CD4-positive, alpha-beta T cell treated with Interleukin-17A for 1 hour (primary cell): ENCODE results near the gene TMEM109.

Source experiments
- DNase-seq: peaks from one replicate; pipeline ENCODE4 v3.0.0-alpha.2; 2020

Gene TMEM109

DNA sequence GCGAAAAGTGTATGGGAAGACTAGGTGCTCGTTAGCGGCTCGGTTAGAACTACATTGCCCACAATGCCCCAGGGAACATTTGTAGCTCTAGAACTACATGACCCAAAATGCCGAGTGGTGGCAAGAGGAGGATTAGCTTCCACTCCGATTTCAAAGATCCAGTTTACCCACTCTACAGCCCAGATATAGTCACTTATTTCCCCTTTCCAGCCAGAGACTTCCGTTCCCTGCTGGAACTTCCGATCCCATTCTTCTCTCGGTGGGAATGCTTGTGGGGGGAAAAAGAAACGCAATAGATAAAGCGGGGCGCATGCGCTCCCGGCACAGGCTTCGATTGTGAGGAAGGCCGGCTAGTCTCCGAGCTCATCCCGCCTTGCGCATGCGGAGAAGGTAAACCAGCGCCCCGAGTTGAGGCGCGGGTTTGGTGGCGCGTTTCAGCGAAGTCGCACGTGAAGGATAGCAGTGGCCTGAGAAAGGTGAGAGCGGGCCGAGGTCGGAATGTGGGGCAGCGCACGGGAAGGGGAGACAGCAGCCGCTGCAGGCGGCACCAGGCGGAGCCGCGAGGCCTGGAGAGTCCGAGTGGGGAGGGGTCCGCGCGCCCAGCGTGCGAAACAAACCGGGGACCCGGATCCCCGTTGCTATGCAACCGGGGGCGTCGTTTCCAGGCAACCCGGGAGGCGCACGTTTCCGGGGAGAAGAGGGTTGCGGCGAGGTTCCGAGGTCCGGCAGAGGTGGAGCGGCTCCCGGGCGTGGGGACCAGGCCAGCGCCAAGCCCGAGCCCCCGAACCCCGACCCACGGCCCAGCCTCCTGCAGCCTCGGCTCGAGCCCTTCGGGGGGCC, at the start of gene TMEM109:
Gene TMEM109 (plus strand): TSS at position 366 of the 840 bp plus-strand sequence. CDS start 5,536 bp downstream, outside the sequence.
- DNase-seq: peak; percentile 91

GRCh38 chr11:60864856-60865513, 49.0 kb upstream of the TMEM109 start:
- DNase-seq: peak; percentile 16

- no peak for DNase-seq
These were observed 46.8 kb upstream of the TMEM109 start, which contains the start of gene ZP1 for GRCh38 chr11:60866911-60867870. ZP1 (plus strand) TSS chr11:60867542; CDS start chr11:60867562, 20 bp downstream.

DNA sequence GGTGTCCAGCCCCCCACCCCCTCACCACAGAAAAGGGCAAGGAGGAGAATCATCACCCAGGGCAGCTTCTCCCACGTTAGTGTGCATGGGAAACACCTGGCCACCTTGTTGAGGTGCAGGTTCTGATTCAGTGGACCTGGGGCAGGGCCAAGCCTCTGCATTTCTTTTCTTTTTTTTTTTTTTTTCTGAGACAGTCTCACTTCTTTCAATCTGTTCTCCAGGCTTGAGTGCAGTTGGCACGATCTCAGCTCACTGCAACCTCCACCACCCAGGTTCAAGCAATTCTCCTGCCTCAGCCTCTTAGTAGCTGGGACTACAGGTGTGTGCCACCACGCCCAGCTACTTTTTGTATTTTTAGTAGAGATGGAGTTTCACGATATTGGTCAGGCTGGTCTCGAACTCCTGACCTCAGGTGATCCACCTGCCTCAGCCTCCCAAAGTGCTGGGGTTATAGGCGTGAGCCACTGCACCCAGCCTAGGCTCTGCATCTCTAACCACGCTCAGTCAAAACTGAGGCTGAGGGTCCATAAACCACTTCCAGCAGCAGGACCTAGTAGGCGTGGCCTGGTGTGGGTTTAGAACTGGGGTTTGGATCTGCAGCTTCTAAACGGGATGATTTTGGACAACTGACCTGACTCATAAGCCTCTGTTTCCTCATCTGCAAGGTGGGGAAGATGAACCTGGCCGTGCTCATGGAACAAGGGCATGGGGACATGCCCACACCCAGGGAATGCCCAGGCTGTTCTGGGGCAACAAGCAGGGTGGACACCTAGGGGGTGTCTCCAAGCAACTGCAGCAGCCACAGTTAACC, 45.9 kb upstream of the TMEM109 start:
- DNase-seq: no peak

DNA sequence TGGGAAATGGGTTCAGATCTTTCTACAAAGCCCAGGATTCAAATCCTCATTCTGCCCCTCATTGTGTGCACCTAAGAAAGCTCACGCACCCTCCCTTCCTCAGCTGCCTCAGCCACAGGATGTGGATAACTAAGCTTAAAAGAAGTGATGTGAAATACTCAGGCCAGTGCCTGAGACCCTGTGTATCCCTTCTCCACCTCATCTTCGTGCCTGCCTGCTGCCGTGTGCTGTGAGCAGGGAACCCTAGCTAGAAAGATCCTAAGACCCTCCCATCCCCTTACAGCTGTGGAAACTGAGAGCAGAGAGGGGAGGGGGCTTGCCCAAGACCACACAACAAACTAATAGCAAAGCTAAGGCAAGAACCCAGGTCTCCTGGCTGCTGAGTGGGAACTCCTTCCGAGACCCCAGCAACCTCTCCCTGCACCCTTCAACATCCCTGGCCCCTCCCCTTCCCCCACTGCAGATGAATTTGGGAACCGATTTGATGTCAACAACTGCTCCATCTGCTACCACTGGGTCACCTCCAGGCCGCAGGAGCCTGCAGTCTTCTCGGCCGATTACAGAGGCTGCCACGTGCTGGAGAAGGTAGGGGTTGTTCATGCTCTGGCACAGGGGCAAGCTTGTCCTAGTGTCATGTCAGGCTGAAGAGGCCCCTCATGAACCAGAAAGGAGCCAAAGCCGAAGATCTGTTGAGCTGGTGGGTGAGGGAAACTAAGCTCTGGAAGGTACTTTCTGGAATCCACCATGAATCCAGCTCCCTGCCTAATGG, 45.1 kb upstream of the TMEM109 start:
- no peak for DNase-seq

DNA sequence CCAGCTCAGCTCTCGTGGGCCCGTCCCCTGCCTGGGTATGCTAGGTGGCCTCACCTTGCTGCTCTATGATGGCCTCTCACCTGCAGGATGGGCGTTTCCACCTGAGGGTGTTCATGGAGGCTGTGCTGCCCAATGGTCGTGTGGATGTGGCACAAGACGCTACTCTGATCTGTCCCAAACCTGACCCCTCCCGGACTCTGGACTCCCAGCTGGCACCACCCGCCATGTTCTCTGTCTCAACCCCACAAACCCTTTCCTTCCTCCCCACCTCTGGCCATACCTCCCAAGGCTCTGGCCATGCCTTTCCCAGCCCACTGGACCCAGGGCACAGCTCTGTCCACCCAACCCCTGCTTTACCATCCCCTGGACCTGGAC, 44.5 kb upstream of the TMEM109 start:
- DNase-seq: no peak

DNA sequence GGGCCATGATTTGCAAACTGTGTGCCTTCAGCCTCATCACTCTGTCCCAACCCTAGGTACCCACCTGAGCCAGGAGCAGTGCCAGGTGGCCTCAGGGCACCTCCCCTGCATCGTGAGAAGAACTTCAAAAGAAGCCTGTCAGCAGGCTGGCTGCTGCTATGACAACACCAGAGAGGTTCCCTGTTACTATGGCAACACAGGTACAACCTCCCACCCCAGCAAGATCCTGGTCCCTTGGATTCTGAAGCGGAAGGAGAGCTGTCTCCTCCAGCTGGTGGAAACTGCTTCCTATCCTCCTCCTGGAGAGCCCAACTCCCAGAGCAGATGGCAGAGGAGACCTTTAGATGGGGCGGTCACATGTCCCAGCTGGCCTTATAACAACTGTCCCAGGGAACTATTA, 43.7 kb upstream of the TMEM109 start:
- DNase-seq: peak; percentile 39

DNA sequence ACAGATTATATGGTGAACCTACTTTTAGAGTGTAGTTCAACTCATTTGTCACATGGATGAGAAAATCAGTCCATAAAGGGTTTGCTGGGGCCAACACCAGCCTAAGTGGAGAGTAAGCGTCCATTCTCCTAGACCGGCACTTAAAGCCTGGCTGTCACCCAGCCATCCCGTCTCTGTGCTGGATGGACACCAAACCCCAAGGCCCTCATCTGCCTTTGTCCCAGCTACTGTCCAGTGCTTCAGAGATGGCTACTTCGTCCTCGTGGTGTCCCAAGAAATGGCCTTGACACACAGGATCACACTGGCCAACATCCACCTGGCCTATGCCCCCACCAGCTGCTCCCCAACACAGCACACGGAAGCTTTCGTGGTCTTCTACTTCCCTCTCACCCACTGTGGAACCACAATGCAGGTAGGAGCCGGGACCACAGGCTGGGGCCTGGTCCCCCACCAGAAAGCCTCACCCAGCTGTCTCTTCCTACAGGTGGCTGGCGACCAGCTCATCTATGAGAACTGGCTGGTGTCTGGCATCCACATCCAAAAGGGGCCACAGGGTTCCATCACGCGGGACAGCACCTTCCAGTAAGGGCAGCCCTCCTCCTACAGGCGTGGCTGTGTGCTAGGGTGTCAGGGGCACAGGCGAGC, 43.1 kb upstream of the TMEM109 start:
- DNase-seq: no peak

- peak; percentile 14 for DNase-seq
These were observed 42.4 kb upstream of the TMEM109 start for GRCh38 chr11:60871378-60872061.

- no peak for DNase-seq
These were observed 41.6 kb upstream of the TMEM109 start for GRCh38 chr11:60872124-60872960.

DNA sequence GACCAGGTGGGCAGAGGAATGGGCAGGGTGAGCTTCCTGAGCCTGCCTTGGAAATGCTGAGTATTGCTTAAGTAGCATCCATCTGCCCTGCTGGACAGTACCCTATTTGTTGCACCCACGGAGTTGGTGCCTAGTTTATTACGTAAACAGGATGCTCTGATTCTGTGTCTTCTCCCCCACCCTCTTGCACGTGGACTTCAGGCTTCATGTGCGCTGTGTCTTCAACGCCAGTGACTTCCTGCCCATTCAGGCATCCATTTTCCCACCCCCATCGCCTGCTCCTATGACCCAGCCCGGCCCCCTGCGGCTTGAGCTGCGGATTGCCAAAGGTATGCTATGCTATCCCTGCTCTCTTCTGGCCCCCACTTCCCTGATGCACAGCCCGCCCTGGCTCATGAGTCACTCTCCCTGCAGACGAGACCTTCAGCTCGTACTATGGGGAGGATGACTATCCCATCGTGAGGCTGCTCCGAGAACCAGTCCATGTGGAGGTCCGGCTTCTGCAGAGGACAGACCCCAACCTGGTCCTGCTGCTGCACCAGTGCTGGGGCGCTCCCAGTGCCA, 40.9 kb upstream of the TMEM109 start:
- DNase-seq: peak; percentile 9

GRCh38 chr11:60873533-60873932, 40.4 kb upstream of the TMEM109 start:
- no peak for DNase-seq

GRCh38 chr11:60874421-60875365, 39.3 kb upstream of the TMEM109 start:
- DNase-seq: no peak

GRCh38 chr11:60875366-60876167, 38.4 kb upstream of the TMEM109 start:
- no peak for DNase-seq

DNA sequence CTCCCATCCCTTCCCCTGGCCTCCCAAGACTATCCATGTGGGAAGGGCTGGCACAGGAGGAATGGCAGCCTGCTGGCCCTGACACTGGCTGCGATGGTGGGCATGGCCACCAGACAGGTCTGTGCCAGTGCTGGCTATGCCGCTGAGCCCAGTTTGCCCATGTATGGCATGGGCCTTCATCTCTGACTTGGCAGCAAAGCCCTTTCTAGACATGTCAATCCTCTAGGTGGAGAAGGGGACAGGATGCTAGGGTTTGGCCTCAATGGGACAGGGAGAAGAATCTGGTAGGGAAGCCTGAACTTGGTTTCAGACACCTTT, 37.8 kb upstream of the TMEM109 start:
- DNase-seq: no peak

DNA sequence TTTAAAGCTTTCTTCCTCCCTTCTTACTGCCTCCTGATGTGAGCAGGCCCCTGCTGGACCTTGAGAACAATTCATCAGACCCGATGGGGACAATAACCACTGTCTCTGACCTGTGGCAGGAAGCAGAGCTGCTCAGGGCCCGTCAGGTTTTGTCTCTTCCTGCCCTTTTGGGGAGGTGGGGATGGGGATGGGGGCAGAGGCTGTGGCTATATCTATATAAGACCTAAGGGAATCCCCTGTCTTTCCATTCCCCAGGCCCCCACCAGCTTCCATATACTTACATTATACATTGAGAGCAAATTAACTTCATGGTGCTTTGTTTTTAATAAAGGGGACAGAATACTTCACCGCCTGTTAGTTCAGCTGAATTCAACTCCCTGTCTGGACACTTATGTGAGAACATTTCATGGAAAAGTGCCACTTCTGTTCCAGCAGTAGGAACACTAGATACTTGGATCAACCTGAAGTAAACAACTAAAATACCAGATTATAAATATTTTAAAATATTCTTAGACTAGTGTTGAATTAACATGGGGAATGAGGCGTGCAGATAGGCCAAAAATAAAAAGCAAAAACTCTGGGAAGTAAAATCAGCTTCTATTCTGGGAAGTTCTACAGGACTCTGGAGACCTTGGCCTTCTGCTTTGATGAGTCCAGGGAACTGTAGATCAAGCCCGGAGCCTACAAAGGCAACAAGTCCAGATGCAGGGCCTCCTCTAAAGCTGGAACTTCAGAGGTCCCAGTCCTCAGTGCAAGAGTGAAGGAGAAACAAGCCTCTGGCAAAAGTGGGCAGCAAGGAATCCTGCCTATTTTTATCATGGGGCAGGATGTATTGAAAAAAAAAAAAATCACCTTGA, 35.5 kb upstream of the TMEM109 start:
- no peak for DNase-seq
